GM12873 (cell line): Measurements from ENCODE around the gene AUTS2.

Experiments
- CTCF ChIP-seq: IDR thresholded peaks from 2 replicates; pipeline ENCODE4 v1.5.1; 2012; ENCODE audit warnings: low read depth, mild to moderate bottlenecking, moderate library complexity, low read length, control low read depth; ENCODE audit not compliant: insufficient read depth; ENCODE audit errors: missing control alignments

Gene AUTS2

GRCh38 chr7:70000737-70001348, 402.6 kb downstream of the AUTS2 start:
- TF ChIP-seq CTCF = no peak

GRCh38 chr7:70005480-70005879, 407.2 kb downstream of the AUTS2 start:
- TF ChIP-seq CTCF = no peak

GRCh38 chr7:70005891-70006260, 407.6 kb downstream of the AUTS2 start:
- no peak for TF ChIP-seq CTCF

GRCh38 chr7:70006261-70006920, 408.1 kb downstream of the AUTS2 start:
- no peak for TF ChIP-seq CTCF

- no peak for TF ChIP-seq CTCF
Measured at GRCh38 chr7:70008466-70008865, 410.2 kb downstream of the AUTS2 start.

- no peak for TF ChIP-seq CTCF
Measured at GRCh38 chr7:70014472-70015177, 416.4 kb downstream of the AUTS2 start.

GRCh38 chr7:70015353-70015752, 417.1 kb downstream of the AUTS2 start:
- no peak for TF ChIP-seq CTCF
